Measurements from ENCODE around the gene RASSF9. TPM values are rescaled to one million over a fixed set of nuclear protein-coding genes. Genes with fewer than 3 reads are reported as not detected.

The RASSF9 gene
- total RNA-seq: not detected
- not detected for total RNA-seq (2013)
- 0 to 0.06 (median 0) reads per million in 29 experiments for total RNA-seq

DNA sequence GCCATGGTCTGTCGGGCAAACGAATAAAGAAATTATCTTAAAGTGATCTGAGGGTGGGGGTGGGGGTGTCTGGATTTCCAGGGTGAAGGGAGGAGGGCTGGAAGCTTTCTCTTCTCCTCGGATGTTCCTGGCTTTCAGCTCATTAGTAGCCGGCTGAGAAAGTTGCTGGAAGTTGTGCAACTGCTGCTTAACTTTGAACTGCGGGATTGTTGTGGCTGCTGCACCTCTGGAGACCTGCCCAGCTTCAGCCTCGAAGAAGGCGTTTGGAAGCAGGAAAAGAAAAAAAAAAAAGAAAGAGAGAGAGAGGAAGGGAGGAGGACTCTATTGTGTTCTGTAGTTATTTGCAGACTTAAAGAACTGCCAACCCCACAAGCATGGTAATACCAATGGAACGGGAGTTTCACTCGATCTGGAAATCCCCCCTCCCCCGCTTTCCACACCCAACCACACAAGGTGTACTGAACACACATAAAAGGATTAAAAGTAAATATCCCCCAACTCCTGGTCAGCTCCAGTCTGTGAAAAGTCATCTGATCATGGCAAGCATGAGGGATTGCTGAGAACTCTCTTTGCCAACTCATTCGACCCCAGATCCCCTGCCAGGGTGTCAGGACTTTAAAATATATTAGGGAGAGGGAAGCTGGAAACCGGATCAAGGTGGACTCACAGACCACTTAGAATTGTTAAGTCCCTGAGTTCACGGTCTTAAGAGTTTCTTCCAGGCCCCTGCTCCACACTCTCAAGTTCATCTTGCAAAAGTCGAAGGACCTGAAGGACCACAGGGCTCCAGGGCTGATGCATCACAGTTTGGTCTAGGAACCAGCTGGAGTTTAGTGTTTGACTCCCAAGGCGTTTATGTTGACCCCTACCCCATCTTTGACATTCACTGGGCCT is at the start of gene RASSF9:
Gene RASSF9 (minus strand): TSS at position 213 of the 894 bp plus-strand sequence. CDS start 208 bp downstream, at position 5.
- ATAC-seq (replicated peaks in 1 of 4): no peak
- Mint-ChIP-seq H3K4me3 (no peak within 1 kb of the TSS), H3K4me1 (no peaks in the 10 kb centered on the region), H3K9me3 (no peaks in the 10 kb centered on the region), H3K27me3 (peaks cover 0 to 3% of the 10 kb centered on the region in 2 donors), H3K27ac (no peak within 1 kb of the TSS), H3K36me3 (no peaks in the 10 kb centered on the region)
- WGBS (ENCODE audit: insufficient coverage): 46% methylated on average over 5 of the region's 15 CpGs
- POLR2A ChIA-PET: no interaction called here
- no peaks in the 10 kb centered on the region for H3K36me3 ChIP-seq (ENCODE audit: control insufficient read depth in 2 of 2, extremely low read depth in 1 of 2, insufficient read depth in 1 of 2, low read length in 1 of 2)
- H3K4me3 ChIP-seq (ENCODE audit: control insufficient read depth in 1 of 2, extremely low read depth in 1 of 2, low read length in 1 of 2): no peak within 1 kb of the TSS
- H3K9me3 ChIP-seq: no peaks in the 10 kb centered on the region
- H3K27me3 ChIP-seq (replicated peaks in 1 of 2; ENCODE audit: control insufficient read depth in 2 of 2, extremely low read depth in 1 of 2, insufficient read depth in 2 of 2, low read length in 1 of 2): no peaks in the 10 kb centered on the region
- no peak within 1 kb of the TSS for H3K27ac ChIP-seq (ENCODE audit: low read length)
- CTCF ChIA-PET: interaction anchor here (0.7 kb wide), 2 partner anchors 8 to 9 kb away, joined by 4 read pairs; no protein-coding TSS in a partner anchor
- no peak for DNase-seq
- no peaks in the 10 kb centered on the region for H3K4me1 ChIP-seq (ENCODE audit: control insufficient read depth in 1 of 2, extremely low read depth in 1 of 2, insufficient read depth in 2 of 2, low read length in 2 of 2)

GRCh38 chr12:85883763-85884162 is 47.6 kb upstream of the RASSF9 start:
- H3K9me3 ChIP-seq: no peaks in the 10 kb centered on the region
- no peaks in the 10 kb centered on the region for H3K36me3 ChIP-seq (ENCODE audit: control insufficient read depth in 2 of 2, extremely low read depth in 1 of 2, insufficient read depth in 1 of 2, low read length in 1 of 2)
- Mint-ChIP-seq H3K36me3 (no peaks in the 10 kb centered on the region), H3K4me3 (no peak overlapping the region), H3K9me3 (no peaks in the 10 kb centered on the region), H3K27me3 (peaks cover 0 to 5% of the 10 kb centered on the region in 2 donors), H3K4me1 (no peaks in the 10 kb centered on the region), H3K27ac (no peak overlapping the region)
- no peaks in the 10 kb centered on the region for H3K27me3 ChIP-seq (replicated peaks in 1 of 2; ENCODE audit: control insufficient read depth in 2 of 2, extremely low read depth in 1 of 2, insufficient read depth in 2 of 2, low read length in 1 of 2)
- ChIA-PET CTCF (no interaction called here), POLR2A (no interaction called here)
- no peak overlapping the region for H3K4me3 ChIP-seq (ENCODE audit: control insufficient read depth in 1 of 2, extremely low read depth in 1 of 2, low read length in 1 of 2)
- ATAC-seq (replicated peaks in 1 of 4) (no peak), DNase-seq (no peak)
- H3K27ac ChIP-seq (ENCODE audit: low read length): no peak overlapping the region
- no peaks in the 10 kb centered on the region for H3K4me1 ChIP-seq (ENCODE audit: control insufficient read depth in 1 of 2, extremely low read depth in 1 of 2, insufficient read depth in 2 of 2, low read length in 2 of 2)

- DNase-seq (no peak), ATAC-seq (replicated peaks in 1 of 4) (no peak)
- Histone ChIP-seq H3K9me3 (no peaks in the 10 kb centered on the region), H3K4me1 (ENCODE audit: control insufficient read depth in 1 of 2, extremely low read depth in 1 of 2, insufficient read depth in 2 of 2, low read length in 2 of 2) (no peaks in the 10 kb centered on the region), H3K36me3 (ENCODE audit: control insufficient read depth in 2 of 2, extremely low read depth in 1 of 2, insufficient read depth in 1 of 2, low read length in 1 of 2) (no peaks in the 10 kb centered on the region), H3K27ac (ENCODE audit: low read length) (no peak overlapping the region), H3K27me3 (replicated peaks in 1 of 2; ENCODE audit: control insufficient read depth in 2 of 2, extremely low read depth in 1 of 2, insufficient read depth in 2 of 2, low read length in 1 of 2) (no peaks in the 10 kb centered on the region), H3K4me3 (ENCODE audit: control insufficient read depth in 1 of 2, extremely low read depth in 1 of 2, low read length in 1 of 2) (no peak overlapping the region)
- Mint-ChIP-seq H3K27me3 (no peaks in the 10 kb centered on the region), H3K4me1 (no peaks in the 10 kb centered on the region), H3K9me3 (no peaks in the 10 kb centered on the region), H3K4me3 (no peak overlapping the region), H3K36me3 (no peaks in the 10 kb centered on the region), H3K27ac (no peak overlapping the region)
- 60% methylated on average over 1 of the region's 3 CpGs for WGBS (ENCODE audit: insufficient coverage)
- POLR2A ChIA-PET: no interaction called here
- CTCF ChIA-PET: no interaction called here
Measured at GRCh38 chr12:85877459-85877858, 41.2 kb upstream of the RASSF9 start.

- no peaks in the 10 kb centered on the region for H3K27me3 ChIP-seq (replicated peaks in 1 of 2; ENCODE audit: control insufficient read depth in 2 of 2, extremely low read depth in 1 of 2, insufficient read depth in 2 of 2, low read length in 1 of 2)
- H3K9me3 ChIP-seq: no peaks in the 10 kb centered on the region
- DNase-seq (no peak), ATAC-seq (replicated peaks in 1 of 4) (no peak)
- H3K4me3 ChIP-seq (ENCODE audit: control insufficient read depth in 1 of 2, extremely low read depth in 1 of 2, low read length in 1 of 2): no peak within 1 kb of the TSS
- Mint-ChIP-seq H3K27me3 (no peaks in the 10 kb centered on the region), H3K4me3 (no peak within 1 kb of the TSS), H3K4me1 (no peaks in the 10 kb centered on the region), H3K27ac (no peak within 1 kb of the TSS), H3K9me3 (no peaks in the 10 kb centered on the region), H3K36me3 (no peaks in the 10 kb centered on the region)
- CTCF ChIA-PET: no interaction called here
- no peaks in the 10 kb centered on the region for H3K36me3 ChIP-seq (ENCODE audit: control insufficient read depth in 2 of 2, extremely low read depth in 1 of 2, insufficient read depth in 1 of 2, low read length in 1 of 2)
- POLR2A ChIA-PET: no interaction called here
- no peaks in the 10 kb centered on the region for H3K4me1 ChIP-seq (ENCODE audit: control insufficient read depth in 1 of 2, extremely low read depth in 1 of 2, insufficient read depth in 2 of 2, low read length in 2 of 2)
- H3K27ac ChIP-seq (ENCODE audit: low read length): no peak within 1 kb of the TSS
- 68% methylated on average over 2 of the region's 3 CpGs for WGBS (ENCODE audit: insufficient coverage)
Measured at GRCh38 chr12:85874031-85874461, 37.8 kb upstream of the RASSF9 start, which contains the start of gene NTS. NTS (plus strand) TSS chr12:85874295; CDS start chr12:85874404, 109 bp downstream.

GRCh38 chr12:85872497-85873091 is 36.4 kb upstream of the RASSF9 start:
- Mint-ChIP-seq H3K4me3 (no peak overlapping the region), H3K36me3 (no peaks in the 10 kb centered on the region), H3K27ac (no peak overlapping the region), H3K9me3 (no peaks in the 10 kb centered on the region), H3K4me1 (no peaks in the 10 kb centered on the region), H3K27me3 (no peaks in the 10 kb centered on the region)
- Histone ChIP-seq H3K9me3 (no peaks in the 10 kb centered on the region), H3K4me3 (ENCODE audit: control insufficient read depth in 1 of 2, extremely low read depth in 1 of 2, low read length in 1 of 2) (no peak overlapping the region), H3K27ac (ENCODE audit: low read length) (no peak overlapping the region), H3K27me3 (replicated peaks in 1 of 2; ENCODE audit: control insufficient read depth in 2 of 2, extremely low read depth in 1 of 2, insufficient read depth in 2 of 2, low read length in 1 of 2) (no peaks in the 10 kb centered on the region), H3K4me1 (ENCODE audit: control insufficient read depth in 1 of 2, extremely low read depth in 1 of 2, insufficient read depth in 2 of 2, low read length in 2 of 2) (no peaks in the 10 kb centered on the region), H3K36me3 (ENCODE audit: control insufficient read depth in 2 of 2, extremely low read depth in 1 of 2, insufficient read depth in 1 of 2, low read length in 1 of 2) (no peaks in the 10 kb centered on the region)
- CTCF ChIA-PET: interaction anchor here in 1 of 2 donors (0.7 kb wide), 1 partner anchor 35 kb away, joined by 3 read pairs; no protein-coding TSS in a partner anchor
- DNase-seq: peak in 1 of 35 experiments; percentile 25
- WGBS (ENCODE audit: insufficient coverage): no CpG with 5 or more reads among the region's 3 CpGs
- POLR2A ChIA-PET: no interaction called here
- no peak for ATAC-seq (replicated peaks in 1 of 4)

GRCh38 chr12:85866986-85867776 is 31.0 kb upstream of the RASSF9 start:
- Mint-ChIP-seq H3K4me3 (no peak overlapping the region), H3K4me1 (no peaks in the 10 kb centered on the region), H3K9me3 (no peaks in the 10 kb centered on the region), H3K27ac (no peak overlapping the region), H3K27me3 (no peaks in the 10 kb centered on the region), H3K36me3 (no peaks in the 10 kb centered on the region)
- Histone ChIP-seq H3K4me3 (ENCODE audit: control insufficient read depth in 1 of 2, extremely low read depth in 1 of 2, low read length in 1 of 2) (no peak overlapping the region), H3K9me3 (no peaks in the 10 kb centered on the region), H3K4me1 (ENCODE audit: control insufficient read depth in 1 of 2, extremely low read depth in 1 of 2, insufficient read depth in 2 of 2, low read length in 2 of 2) (no peaks in the 10 kb centered on the region), H3K27me3 (replicated peaks in 1 of 2; ENCODE audit: control insufficient read depth in 2 of 2, extremely low read depth in 1 of 2, insufficient read depth in 2 of 2, low read length in 1 of 2) (no peaks in the 10 kb centered on the region), H3K36me3 (ENCODE audit: control insufficient read depth in 2 of 2, extremely low read depth in 1 of 2, insufficient read depth in 1 of 2, low read length in 1 of 2) (no peaks in the 10 kb centered on the region), H3K27ac (ENCODE audit: low read length) (no peak overlapping the region)
- WGBS (ENCODE audit: insufficient coverage): no CpG with 5 or more reads among the region's 5 CpGs
- ChIA-PET POLR2A (no interaction called here), CTCF (interaction anchor here in 1 of 2 donors (0.6 kb wide), 1 partner anchor 436 kb away, joined by 4 read pairs; no protein-coding TSS in a partner anchor)
- no peak for ATAC-seq (replicated peaks in 1 of 4)
- peak in 1 of 35 experiments; percentile 9 for DNase-seq
